ENCODE measurements around the gene HSPA9.

Gene HSPA9

GRCh38 chr5:138595180-138595795 lies 20.1 kb upstream of the HSPA9 start:
- no peak for TF ChIP-seq POLR2AphosphoS5 (IDR thresholded peaks at IDR 0.05; ENCODE audit: low read depth, low read length)
- TF ChIP-seq REST (IDR thresholded peaks at IDR 0.05; ENCODE audit: insufficient read depth in 1 of 2, low read depth in 2 of 2, low read length in 2 of 2), result no peak
- TF ChIP-seq TAF1 (IDR thresholded peaks at IDR 0.05; ENCODE audit: borderline replicate concordance, insufficient read depth, low read length), result no peak
- TF ChIP-seq FOXP2 (optimal IDR thresholded peaks at IDR 0.05; ENCODE audit: borderline replicate concordance, extremely low read depth, extremely low read length, insufficient read depth), result no peak
- no peak for TF ChIP-seq SIN3A (IDR thresholded peaks at IDR 0.05; ENCODE audit: borderline replicate concordance, insufficient read depth, low read length)

- TF ChIP-seq FOXP2 (optimal IDR thresholded peaks at IDR 0.05; ENCODE audit: borderline replicate concordance, extremely low read depth, extremely low read length, insufficient read depth), result no peak
- TF ChIP-seq SIN3A (IDR thresholded peaks at IDR 0.05; ENCODE audit: borderline replicate concordance, insufficient read depth, low read length), result no peak
- no peak for TF ChIP-seq TAF1 (IDR thresholded peaks at IDR 0.05; ENCODE audit: borderline replicate concordance, insufficient read depth, low read length)
- TF ChIP-seq POLR2AphosphoS5 (IDR thresholded peaks at IDR 0.05; ENCODE audit: low read depth, low read length), result no peak
- no peak for TF ChIP-seq REST (IDR thresholded peaks at IDR 0.05; ENCODE audit: insufficient read depth in 1 of 2, low read depth in 2 of 2, low read length in 2 of 2)
Observed at GRCh38 chr5:138594305-138595058, 19.3 kb upstream of the HSPA9 start.

GRCh38 chr5:138588013-138588788 lies 13.0 kb upstream of the HSPA9 start:
- TF ChIP-seq REST (IDR thresholded peaks at IDR 0.05; ENCODE audit: insufficient read depth in 1 of 2, low read depth in 2 of 2, low read length in 2 of 2) (no peak), POLR2AphosphoS5 (IDR thresholded peaks at IDR 0.05; ENCODE audit: low read depth, low read length) (no peak), TAF1 (IDR thresholded peaks at IDR 0.05; ENCODE audit: borderline replicate concordance, insufficient read depth, low read length) (no peak), FOXP2 (optimal IDR thresholded peaks at IDR 0.05; ENCODE audit: borderline replicate concordance, extremely low read depth, extremely low read length, insufficient read depth) (no peak), SIN3A (IDR thresholded peaks at IDR 0.05; ENCODE audit: borderline replicate concordance, insufficient read depth, low read length) (no peak)

- TF ChIP-seq REST (IDR thresholded peaks at IDR 0.05; ENCODE audit: insufficient read depth in 1 of 2, low read depth in 2 of 2, low read length in 2 of 2) (no peak), TAF1 (IDR thresholded peaks at IDR 0.05; ENCODE audit: borderline replicate concordance, insufficient read depth, low read length) (no peak), SIN3A (IDR thresholded peaks at IDR 0.05; ENCODE audit: borderline replicate concordance, insufficient read depth, low read length) (no peak), POLR2AphosphoS5 (IDR thresholded peaks at IDR 0.05; ENCODE audit: low read depth, low read length) (no peak), FOXP2 (optimal IDR thresholded peaks at IDR 0.05; ENCODE audit: borderline replicate concordance, extremely low read depth, extremely low read length, insufficient read depth) (no peak)
Observed at GRCh38 chr5:138585157-138585556, 10.0 kb upstream of the HSPA9 start.
